ENCODE results near the gene PLAU. TPM values are rescaled to one million over a fixed set of nuclear protein-coding genes. Genes with fewer than 3 reads are reported as not detected.
A peak's percentile ranks its signal among the peaks of the same experiment; 100 is the strongest.

PLAU gene
- total and polyA plus RNA-seq, 2 experiments from 2014 or later = 13.3 to 17.5 TPM

DNA sequence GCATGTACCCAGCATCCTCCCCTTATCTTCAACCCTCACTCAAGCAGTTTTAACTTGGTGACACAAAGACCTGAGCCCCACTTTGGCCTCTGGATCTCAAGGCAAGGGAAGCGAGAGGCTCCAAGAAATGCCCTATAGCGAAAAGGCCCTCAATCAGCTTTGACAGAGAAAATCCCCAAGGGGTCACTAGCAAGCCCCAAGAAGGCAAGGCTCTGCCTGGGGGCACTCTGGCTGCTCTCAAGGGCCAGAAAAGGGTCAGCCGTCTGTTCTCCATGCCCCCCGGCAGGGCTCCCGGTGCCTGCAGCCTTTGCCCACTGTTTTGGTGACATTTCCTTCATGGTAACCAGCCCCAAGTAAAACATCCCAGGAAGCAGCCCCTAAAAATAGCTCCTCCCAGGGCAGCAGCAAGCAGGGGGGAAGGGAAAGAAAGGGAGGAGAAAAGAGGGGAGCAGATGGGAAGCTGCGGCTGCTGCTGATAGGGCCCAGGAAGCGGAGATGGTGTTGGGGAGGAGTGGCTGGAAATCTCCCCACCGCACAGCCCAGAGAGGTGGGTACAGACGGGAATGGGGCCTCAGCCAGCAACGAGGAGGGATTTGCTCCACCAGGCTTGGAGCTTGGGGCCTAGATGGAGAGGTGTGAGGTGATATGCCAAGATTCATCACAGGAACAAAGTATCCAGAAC lies 43.7 kb upstream of the PLAU start:
- peaks cover 15% of the 10 kb centered on the region; the same call in 1 of the 2 replicates for H3K4me1 ChIP-seq (ENCODE audit: insufficient read depth)
- H3K79me2 ChIP-seq (replicated peaks; ENCODE audit: insufficient read depth) = peaks cover 76% of the 10 kb centered on the region
- peaks cover 25% of the 10 kb centered on the region; the same call in 1 of the 2 replicates for H4K20me1 ChIP-seq (replicated peaks; ENCODE audit: insufficient read depth)
- peaks cover 14% of the 10 kb centered on the region; the same call in 1 of the 2 replicates for H3F3A ChIP-seq (replicated peaks; ENCODE audit: low read depth)
- Mint-ChIP-seq H3K4me1 (peaks cover 36% of the 10 kb centered on the region), H3K27me3 (ENCODE audit: insufficient read depth, low read depth, poor library complexity) (peaks cover 13% of the 10 kb centered on the region), H3K27ac (no peak overlapping the region), H3K9me3 (no peaks in the 10 kb centered on the region), H3K4me3 (no peak overlapping the region; the same call in 2 of the 3 replicates), H3K36me3 (ENCODE audit: low read depth) (peaks cover 49% of the 10 kb centered on the region)
- H3K4me3 ChIP-seq = no peak overlapping the region
- peak; percentile 73 for ATAC-seq
- peak; percentile 62 for DNase-seq (ENCODE audit: low spot score)
- peak overlapping the region; percentile 89 for H3K27ac ChIP-seq (ENCODE audit: low read depth)
- no peak for TF ChIP-seq EZH2 (IDR thresholded peaks at IDR 0.05; ENCODE audit: low read depth, unreplicated experiment)
- TF ChIP-seq ZNF331 (CRISPR knock-in tag; IDR thresholded peaks at IDR 0.05; ENCODE audit: low read depth) = no peak
- TF ChIP-seq POLR2AphosphoS5 (IDR thresholded peaks at IDR 0.05; ENCODE audit: low read depth) = no peak
- TF ChIP-seq, protein P1, sequence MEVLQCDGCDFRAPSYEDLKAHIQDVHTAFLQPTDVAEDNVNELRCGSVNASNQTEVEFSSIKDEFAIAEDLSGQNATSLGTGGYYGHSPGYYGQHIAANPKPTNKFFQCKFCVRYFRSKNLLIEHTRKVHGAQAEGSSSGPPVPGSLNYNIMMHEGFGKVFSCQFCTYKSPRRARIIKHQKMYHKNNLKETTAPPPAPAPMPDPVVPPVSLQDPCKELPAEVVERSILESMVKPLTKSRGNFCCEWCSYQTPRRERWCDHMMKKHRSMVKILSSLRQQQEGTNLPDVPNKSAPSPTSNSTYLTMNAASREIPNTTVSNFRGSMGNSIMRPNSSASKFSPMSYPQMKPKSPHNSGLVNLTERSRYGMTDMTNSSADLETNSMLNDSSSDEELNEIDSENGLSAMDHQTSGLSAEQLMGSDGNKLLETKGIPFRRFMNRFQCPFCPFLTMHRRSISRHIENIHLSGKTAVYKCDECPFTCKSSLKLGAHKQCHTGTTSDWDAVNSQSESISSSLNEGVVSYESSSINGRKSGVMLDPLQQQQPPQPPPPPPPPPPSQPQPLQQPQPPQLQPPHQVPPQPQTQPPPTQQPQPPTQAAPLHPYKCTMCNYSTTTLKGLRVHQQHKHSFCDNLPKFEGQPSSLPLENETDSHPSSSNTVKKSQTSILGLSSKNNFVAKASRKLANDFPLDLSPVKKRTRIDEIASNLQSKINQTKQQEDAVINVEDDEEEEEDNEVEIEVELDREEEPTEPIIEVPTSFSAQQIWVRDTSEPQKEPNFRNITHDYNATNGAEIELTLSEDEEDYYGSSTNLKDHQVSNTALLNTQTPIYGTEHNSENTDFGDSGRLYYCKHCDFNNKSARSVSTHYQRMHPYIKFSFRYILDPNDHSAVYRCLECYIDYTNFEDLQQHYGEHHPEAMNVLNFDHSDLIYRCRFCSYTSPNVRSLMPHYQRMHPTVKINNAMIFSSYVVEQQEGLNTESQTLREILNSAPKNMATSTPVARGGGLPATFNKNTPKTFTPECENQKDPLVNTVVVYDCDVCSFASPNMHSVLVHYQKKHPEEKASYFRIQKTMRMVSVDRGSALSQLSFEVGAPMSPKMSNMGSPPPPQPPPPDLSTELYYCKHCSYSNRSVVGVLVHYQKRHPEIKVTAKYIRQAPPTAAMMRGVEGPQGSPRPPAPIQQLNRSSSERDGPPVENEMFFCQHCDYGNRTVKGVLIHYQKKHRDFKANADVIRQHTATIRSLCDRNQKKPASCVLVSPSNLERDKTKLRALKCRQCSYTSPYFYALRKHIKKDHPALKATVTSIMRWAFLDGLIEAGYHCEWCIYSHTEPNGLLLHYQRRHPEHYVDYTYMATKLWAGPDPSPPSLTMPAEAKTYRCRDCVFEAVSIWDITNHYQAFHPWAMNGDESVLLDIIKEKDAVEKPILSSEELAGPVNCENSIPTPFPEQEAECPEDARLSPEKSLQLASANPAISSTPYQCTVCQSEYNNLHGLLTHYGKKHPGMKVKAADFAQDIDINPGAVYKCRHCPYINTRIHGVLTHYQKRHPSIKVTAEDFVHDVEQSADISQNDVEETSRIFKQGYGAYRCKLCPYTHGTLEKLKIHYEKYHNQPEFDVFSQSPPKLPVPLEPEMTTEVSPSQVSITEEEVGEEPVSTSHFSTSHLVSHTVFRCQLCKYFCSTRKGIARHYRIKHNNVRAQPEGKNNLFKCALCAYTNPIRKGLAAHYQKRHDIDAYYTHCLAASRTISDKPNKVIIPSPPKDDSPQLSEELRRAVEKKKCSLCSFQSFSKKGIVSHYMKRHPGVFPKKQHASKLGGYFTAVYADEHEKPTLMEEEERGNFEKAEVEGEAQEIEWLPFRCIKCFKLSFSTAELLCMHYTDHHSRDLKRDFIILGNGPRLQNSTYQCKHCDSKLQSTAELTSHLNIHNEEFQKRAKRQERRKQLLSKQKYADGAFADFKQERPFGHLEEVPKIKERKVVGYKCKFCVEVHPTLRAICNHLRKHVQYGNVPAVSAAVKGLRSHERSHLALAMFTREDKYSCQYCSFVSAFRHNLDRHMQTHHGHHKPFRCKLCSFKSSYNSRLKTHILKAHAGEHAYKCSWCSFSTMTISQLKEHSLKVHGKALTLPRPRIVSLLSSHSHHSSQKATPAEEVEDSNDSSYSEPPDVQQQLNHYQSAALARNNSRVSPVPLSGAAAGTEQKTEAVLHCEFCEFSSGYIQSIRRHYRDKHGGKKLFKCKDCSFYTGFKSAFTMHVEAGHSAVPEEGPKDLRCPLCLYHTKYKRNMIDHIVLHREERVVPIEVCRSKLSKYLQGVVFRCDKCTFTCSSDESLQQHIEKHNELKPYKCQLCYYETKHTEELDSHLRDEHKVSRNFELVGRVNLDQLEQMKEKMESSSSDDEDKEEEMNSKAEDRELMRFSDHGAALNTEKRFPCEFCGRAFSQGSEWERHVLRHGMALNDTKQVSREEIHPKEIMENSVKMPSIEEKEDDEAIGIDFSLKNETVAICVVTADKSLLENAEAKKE (CRISPR knock-in tag; IDR thresholded peaks at IDR 0.05) = no peak
- TF ChIP-seq ZNF114 (CRISPR knock-in tag; IDR thresholded peaks at IDR 0.05) = no peak
- TF ChIP-seq, protein P2, sequence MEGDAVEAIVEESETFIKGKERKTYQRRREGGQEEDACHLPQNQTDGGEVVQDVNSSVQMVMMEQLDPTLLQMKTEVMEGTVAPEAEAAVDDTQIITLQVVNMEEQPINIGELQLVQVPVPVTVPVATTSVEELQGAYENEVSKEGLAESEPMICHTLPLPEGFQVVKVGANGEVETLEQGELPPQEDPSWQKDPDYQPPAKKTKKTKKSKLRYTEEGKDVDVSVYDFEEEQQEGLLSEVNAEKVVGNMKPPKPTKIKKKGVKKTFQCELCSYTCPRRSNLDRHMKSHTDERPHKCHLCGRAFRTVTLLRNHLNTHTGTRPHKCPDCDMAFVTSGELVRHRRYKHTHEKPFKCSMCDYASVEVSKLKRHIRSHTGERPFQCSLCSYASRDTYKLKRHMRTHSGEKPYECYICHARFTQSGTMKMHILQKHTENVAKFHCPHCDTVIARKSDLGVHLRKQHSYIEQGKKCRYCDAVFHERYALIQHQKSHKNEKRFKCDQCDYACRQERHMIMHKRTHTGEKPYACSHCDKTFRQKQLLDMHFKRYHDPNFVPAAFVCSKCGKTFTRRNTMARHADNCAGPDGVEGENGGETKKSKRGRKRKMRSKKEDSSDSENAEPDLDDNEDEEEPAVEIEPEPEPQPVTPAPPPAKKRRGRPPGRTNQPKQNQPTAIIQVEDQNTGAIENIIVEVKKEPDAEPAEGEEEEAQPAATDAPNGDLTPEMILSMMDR (conservative IDR thresholded peaks at IDR 0.05; ENCODE audit: low read depth in 2 of 2) = peak; percentile 31 to 41
- H3K4me2 ChIP-seq = peak overlapping the region; percentile 57; the same call in 1 of the 2 replicates
- no peaks in the 10 kb centered on the region for H3K9me2 ChIP-seq (ENCODE audit: insufficient read depth)
- no peak overlapping the region for H2AFZ ChIP-seq
- H3K36me3 ChIP-seq (ENCODE audit: insufficient read depth) = no peaks in the 10 kb centered on the region
- no peaks in the 10 kb centered on the region for H3K27me3 ChIP-seq (ENCODE audit: insufficient read depth)
